Dedifferentiated amniotic fluid mesenchymal stem cell (primary cell): Measurements from ENCODE around the gene ZRSR2.

Experiments
- DNase-seq: peaks from one replicate; pipeline ENCODE4 v3.0.0-alpha.2; 2016; ENCODE audit errors: extremely low spot score

ZRSR2 gene

GRCh38 chrX:15853586-15854079 lies 63.3 kb downstream of the ZRSR2 start:
- no peak for DNase-seq

DNA sequence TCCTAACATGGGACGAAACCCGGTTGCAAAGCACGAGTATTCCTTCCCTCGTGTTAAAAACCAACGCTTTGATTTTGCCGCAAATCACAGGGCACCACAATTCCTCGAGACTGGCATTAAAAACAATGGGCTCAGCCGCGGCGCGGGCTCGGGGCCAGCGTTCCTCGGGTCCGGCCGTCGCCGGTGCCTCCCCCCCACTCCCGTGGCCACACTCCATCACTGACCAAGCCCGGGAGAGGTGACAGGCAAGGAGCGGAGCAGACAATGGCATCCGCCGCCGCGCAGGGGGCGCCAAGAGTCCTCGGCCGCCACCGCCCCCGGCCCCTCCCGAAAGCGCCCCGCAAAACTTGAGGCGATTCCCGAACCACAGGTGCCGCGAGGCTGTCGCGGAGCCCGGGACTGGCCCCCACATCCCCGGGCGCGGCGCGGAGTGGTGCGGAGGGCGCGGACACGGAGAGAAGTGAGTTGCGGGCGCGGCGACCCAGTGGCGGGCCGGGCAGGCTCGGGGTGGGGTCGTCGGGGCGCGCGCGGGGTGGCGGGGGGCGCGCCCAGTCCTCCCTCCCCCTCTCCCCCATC lies 63.9 kb downstream of the ZRSR2 start:
- peak; percentile 17 for DNase-seq

GRCh38 chrX:15854712-15855567 lies 64.7 kb downstream of the ZRSR2 start, which contains the start of gene AP1S2:
AP1S2 (minus strand) TSS chrX:15854813; CDS start chrX:15852524, 2,289 bp downstream.
- peak; percentile 90 for DNase-seq

- no peak for DNase-seq
Measured at GRCh38 chrX:15855568-15856221, 65.4 kb downstream of the ZRSR2 start.

GRCh38 chrX:15856222-15856587 lies 65.9 kb downstream of the ZRSR2 start:
- DNase-seq, result no peak

- no peak for DNase-seq
Measured at GRCh38 chrX:15856636-15857035, 66.4 kb downstream of the ZRSR2 start.

DNA sequence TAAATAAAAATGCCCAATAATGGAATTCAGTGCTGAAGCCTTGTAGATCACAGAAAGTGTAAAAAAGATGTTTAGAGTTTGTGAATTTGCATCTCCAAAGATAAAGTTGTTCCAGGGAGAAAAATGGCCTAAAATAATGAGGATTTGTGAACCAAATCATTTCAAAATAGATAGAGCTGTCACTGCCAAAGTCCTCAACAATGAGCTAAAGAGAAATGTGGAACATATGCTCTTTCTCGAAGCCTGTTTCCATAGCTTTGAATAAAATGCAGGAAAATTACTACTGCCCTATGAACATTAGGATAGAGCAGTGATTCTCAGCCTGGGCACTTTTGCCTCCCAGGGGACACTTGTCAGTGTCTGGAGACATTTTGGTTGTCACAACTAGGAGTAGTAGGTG lies 67.8 kb downstream of the ZRSR2 start:
- no peak for DNase-seq

DNA sequence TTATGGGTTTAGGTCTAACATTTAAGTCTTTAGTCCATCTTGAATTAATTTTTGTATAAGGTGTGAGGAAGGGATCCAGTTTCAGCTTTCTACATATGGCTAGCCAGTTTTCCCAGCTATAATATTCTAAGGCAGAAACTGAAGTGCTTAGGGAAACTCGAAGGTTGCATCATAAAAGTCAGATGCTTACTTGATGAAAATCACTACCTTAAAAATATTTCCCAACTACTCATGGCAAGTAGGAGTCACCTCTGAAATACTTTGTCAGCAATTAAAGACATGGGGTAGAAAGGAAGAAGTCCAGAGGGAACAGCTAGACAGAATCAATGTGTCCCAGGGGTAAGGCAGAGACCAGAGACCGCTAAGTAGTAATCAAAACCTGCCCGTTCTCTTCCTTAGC lies 70.6 kb downstream of the ZRSR2 start:
- DNase-seq, result no peak

- no peak for DNase-seq
Measured at GRCh38 chrX:15864023-15864422, 73.7 kb downstream of the ZRSR2 start.

GRCh38 chrX:15864629-15865028 lies 74.3 kb downstream of the ZRSR2 start:
- DNase-seq, result no peak

- no peak for DNase-seq
Measured at GRCh38 chrX:15866147-15866546, 75.9 kb downstream of the ZRSR2 start.

- no peak for DNase-seq
Measured at GRCh38 chrX:15869695-15870094, 79.4 kb downstream of the ZRSR2 start.

GRCh38 chrX:15870310-15870709 lies 80.0 kb downstream of the ZRSR2 start:
- no peak for DNase-seq
